Activated CD8-positive, alpha-beta T cell treated with anti-CD3 and anti-CD28 coated beads for 36 hours (primary cell): ENCODE data around the gene TMEM236. TPM values are rescaled to one million over a fixed set of nuclear protein-coding genes. Genes with fewer than 3 reads are reported as not detected.

Experiments
- ATAC-seq: fragments of 200-7000 bp; cut with Tn5 transposase; one replicate; pipeline ENCODE4 v1.10.0; 2021; ENCODE audit warnings: mild to moderate bottlenecking, moderate library complexity
- CTCF ChIA-PET: fragments of 350-600 bp; sonication (Branson Sonifier 250); formaldehyde crosslinking; loops from one replicate; lab custom pipeline; 2021; ENCODE audit warnings: antibody characterized with exemption; lab: Charles Lee
- POLR2A ChIA-PET: fragments of 350-600 bp; sonication (Branson Sonifier 250); formaldehyde crosslinking; loops from one replicate; lab custom pipeline; 2021; ENCODE audit warnings: antibody characterized with exemption; lab: Charles Lee
- DNase-seq: peaks from one replicate; pipeline ENCODE4 v3.0.0-alpha.2; 2020
- H3K27ac Mint-ChIP-seq: one replicate; pipeline ENCODE4 v1.8.0; 2021; ENCODE audit warnings: mild to moderate bottlenecking, mixed read lengths
- H3K27me3 Mint-ChIP-seq: one replicate; pipeline ENCODE4 v1.8.0; 2021; ENCODE audit warnings: mixed read lengths
- H3K36me3 Mint-ChIP-seq: one replicate; pipeline ENCODE4 v1.8.0; 2021; ENCODE audit warnings: low read depth, mixed read lengths
- H3K4me1 Mint-ChIP-seq: one replicate; pipeline ENCODE4 v1.8.0; 2021; ENCODE audit warnings: low read depth, mixed read lengths
- H3K4me3 Mint-ChIP-seq: one replicate; pipeline ENCODE4 v1.8.0; 2021; ENCODE audit warnings: mild to moderate bottlenecking, moderate library complexity, mixed read lengths
- H3K9me3 Mint-ChIP-seq: one replicate; pipeline ENCODE4 v1.8.0; 2021; ENCODE audit warnings: mixed read lengths
- CTCF ChIP-seq: fragments of 200-600 bp; IDR thresholded peaks from one replicate; pipeline ENCODE4 v1.8.0; 2022; ENCODE audit warnings: antibody characterized with exemption, mild to moderate bottlenecking
- intact Hi-C: fragments of 100-400 bp; cut with micrococcal nuclease; formaldehyde crosslinking; loops from one replicate; pipeline ENCODE4 v1.10.0; 2022
- total RNA-seq, 2 experiments: library from RNA; stranded (reverse); gene quantifications; one replicate each; pipeline ENCODE4 v1.2.3, GENCODE V29; 2021

Gene TMEM236
- total RNA-seq, 2 experiments from 2014 or later, result 0.11 to 0.16 TPM

- TF ChIP-seq CTCF, result no peak
- Mint-ChIP-seq H3K4me1 (peaks cover 2% of the 10 kb centered on the region), H3K4me3 (no peak overlapping the region), H3K27me3 (no peaks in the 10 kb centered on the region), H3K36me3 (no peaks in the 10 kb centered on the region), H3K9me3 (no peaks in the 10 kb centered on the region), H3K27ac (no peak overlapping the region)
- ChIA-PET CTCF (interaction anchor here (1.3 to 1.5 kb wide), 2 partner anchors 90 to 117 kb away, joined by 4 to 5 read pairs; partner anchors contain the start of genes HACD1 and STAM), POLR2A (interaction anchor here (0.6 to 1.0 kb wide), 2 partner anchors 30 to 117 kb away, joined by 3 to 4 read pairs; no protein-coding TSS in a partner anchor)
- intact Hi-C loops, result no loop called here
- no peak for ATAC-seq
- DNase-seq, result no peak
Measured at GRCh38 chr10:17734432-17735080, 17.4 kb upstream of the TMEM236 start.

GRCh38 chr10:17735166-17735941 lies 16.6 kb upstream of the TMEM236 start:
- POLR2A ChIA-PET, result interaction anchor here (0.6 to 1.0 kb wide), 2 partner anchors 31 to 118 kb away, joined by 3 to 4 read pairs; no protein-coding TSS in a partner anchor
- no peaks in the 10 kb centered on the region for H3K36me3 Mint-ChIP-seq
- CTCF ChIA-PET, result interaction anchor here (1.0 to 1.3 kb wide), 3 partner anchors 88 to 135 kb away, joined by 3 to 4 read pairs (median 3); partner anchors contain the start of gene STAM
- intact Hi-C loops, result no loop called here
- H3K27ac Mint-ChIP-seq, result no peak overlapping the region
- no peak overlapping the region for H3K4me3 Mint-ChIP-seq
- DNase-seq, result no peak
- no peak for ATAC-seq
- peaks cover 2% of the 10 kb centered on the region for H3K4me1 Mint-ChIP-seq
- H3K27me3 Mint-ChIP-seq, result no peaks in the 10 kb centered on the region
- no peak for TF ChIP-seq CTCF
- no peaks in the 10 kb centered on the region for H3K9me3 Mint-ChIP-seq

GRCh38 chr10:17736223-17736622 lies 15.8 kb upstream of the TMEM236 start:
- intact Hi-C loops, result no loop called here
- Mint-ChIP-seq H3K4me1 (peaks cover 2% of the 10 kb centered on the region), H3K27ac (no peak overlapping the region), H3K4me3 (no peak overlapping the region), H3K27me3 (no peaks in the 10 kb centered on the region), H3K9me3 (no peaks in the 10 kb centered on the region), H3K36me3 (no peaks in the 10 kb centered on the region)
- ChIA-PET CTCF (interaction anchor here (1.0 to 2.5 kb wide), 13 partner anchors 10 to 139 kb away, joined by 3 to 13 read pairs (median 4); partner anchors contain the start of genes HACD1 and STAM), POLR2A (no interaction called here)
- TF ChIP-seq CTCF, result no peak
- peak; percentile 10 for DNase-seq
- no peak for ATAC-seq

GRCh38 chr10:17737027-17737965 lies 14.7 kb upstream of the TMEM236 start:
- no peaks in the 10 kb centered on the region for H3K9me3 Mint-ChIP-seq
- ChIA-PET POLR2A (interaction anchor here (1.5 kb wide), 1 partner anchor 53 kb away, joined by 4 read pairs; no protein-coding TSS in a partner anchor), CTCF (interaction anchor here (0.8 to 2.5 kb wide), 16 partner anchors 8 to 144 kb away, joined by 3 to 13 read pairs (median 4); partner anchors contain the start of genes HACD1 and STAM)
- H3K4me3 Mint-ChIP-seq, result no peak overlapping the region
- no peaks in the 10 kb centered on the region for H3K27me3 Mint-ChIP-seq
- ATAC-seq (no peak), DNase-seq (no peak)
- peaks cover 2% of the 10 kb centered on the region for H3K4me1 Mint-ChIP-seq
- intact Hi-C loops, result no loop called here
- no peaks in the 10 kb centered on the region for H3K36me3 Mint-ChIP-seq
- TF ChIP-seq CTCF, result peak; percentile 84
- no peak overlapping the region for H3K27ac Mint-ChIP-seq
